NAMALWA (cell line): ENCODE data around the gene RNGTT.

Experiments used
- DNase-seq: peaks from one replicate; pipeline ENCODE4 v3.0.0-alpha.2; 2015; ENCODE audit warnings: low spot score

Gene RNGTT

DNA sequence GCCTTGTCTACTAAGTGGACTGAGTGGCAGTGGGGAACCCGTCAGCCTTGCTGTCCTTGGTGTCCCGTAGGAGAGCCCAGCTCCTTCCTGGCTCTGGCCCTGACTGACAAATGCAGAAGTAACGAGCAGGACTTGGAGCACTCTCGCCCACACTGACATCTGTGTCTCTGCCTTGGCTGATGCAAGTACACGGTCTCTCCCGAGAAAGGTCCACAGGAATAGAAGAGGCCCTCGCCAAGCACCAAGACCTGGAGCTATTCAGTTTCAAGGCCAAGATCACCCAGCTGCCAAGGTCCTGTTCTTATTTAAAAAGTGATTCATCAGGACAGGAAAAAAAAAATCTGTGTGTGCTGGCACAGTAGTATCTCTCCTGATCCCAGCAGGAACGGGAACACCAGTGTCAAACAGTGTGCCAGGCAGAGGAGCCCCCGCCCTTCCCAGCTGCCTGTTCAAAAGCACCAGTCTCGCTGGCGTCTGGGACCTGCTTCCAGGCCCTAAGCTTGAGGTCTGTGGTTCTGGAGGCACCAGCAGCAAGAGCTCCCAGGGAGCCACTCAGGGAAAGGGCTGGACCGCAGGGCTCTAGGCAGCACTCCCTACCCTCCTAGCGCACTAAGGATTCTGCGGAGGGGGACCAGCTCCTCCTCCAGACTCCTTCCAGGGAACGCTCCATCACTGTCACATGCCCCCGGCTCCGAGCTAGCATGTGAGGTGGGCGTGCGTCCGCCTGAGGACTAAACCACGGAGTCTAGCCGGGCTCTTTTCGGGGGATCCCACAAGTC, 376.9 kb downstream of the RNGTT start:
- no peak for DNase-seq

DNA sequence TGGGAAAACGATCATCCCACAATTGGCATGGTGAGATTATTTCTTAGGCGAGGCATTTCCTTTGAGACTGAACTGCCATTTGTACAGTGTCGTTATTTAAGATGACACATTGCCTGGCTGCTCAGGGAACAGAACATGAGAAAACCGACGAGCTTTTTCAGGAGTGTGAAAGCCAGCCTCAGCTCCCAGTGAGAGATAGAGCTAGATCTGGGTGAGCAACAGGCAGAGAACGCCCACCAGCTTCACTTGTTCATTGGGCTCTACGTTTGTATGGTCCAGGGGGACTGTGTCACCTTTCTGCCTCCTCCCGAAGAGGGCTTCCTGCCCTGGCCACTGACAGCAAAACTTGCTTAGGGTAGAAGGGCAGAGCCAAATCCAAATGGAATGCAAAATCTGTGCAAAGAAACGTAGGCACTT, 378.1 kb downstream of the RNGTT start:
- no peak for DNase-seq

DNA sequence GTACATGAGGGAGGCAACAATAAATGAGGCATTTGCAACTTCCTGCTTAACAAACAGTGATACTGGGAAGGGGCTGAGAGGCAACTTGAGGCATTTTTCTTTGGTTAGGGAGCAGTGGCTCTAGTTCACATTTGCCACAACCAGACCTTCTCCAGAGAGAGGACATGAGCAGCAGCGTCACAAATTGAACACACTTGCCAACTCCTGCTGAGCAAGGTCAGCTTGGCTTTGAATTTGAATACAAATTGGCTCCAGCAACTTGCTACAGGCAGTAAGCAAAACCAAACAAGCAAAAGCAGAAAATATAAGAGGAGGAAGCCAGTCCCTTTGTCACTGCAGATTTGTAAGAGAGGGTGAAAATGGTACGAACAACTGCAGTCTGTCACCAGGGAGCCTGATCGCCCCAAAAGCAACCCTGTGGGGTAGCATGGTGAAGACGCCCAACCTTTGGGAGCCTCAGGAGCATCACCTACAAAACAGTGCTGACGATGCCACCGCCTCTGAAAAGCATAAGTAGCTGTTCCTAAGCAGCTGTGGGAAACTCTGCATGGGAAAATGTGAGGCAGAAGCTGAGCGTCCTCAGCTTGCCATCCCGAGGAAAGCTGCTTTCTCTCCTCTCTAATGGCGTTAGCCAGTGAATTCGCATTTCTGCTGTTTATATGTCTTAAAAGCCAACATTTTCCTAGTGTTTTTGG, 378.7 kb downstream of the RNGTT start:
- DNase-seq, result no peak

DNA sequence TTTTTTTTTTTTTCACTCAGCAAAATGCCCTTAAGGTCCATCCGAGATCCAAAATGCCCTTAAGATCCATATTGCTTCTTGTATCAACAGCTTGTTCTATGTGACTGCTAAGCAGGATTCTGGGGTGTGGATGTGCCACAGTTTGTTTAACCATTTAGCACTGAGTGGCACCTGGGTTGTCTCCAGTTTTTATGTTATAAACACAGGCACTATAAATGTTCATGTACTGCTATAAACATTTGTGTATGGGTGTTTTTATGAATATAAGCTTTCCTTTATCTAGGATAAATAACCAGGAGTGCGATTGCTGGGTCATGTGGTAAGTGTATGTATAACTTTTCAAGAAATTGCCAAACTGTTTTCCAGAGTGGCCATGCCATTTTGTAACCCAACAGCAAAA, 386.0 kb downstream of the RNGTT start:
- DNase-seq, result no peak

DNA sequence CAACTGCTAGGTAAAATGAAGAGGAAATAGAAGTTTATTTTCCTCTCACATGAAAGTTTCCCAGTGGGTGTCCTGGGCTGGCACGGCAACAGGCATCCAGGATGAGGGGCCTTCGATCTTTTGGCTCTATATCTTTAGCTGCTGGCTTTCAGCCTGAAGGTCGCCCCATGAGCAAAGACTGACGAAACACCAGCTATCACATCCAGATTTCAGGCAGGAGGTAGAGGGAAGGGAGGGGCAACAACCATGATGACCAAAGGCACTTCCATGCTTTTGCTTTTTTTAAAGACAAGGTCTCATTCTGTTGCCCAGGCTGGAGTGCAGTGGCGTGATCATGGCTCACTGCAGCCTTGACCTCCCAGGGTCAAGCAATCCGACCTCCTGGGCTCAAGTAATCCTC, 387.9 kb downstream of the RNGTT start:
- DNase-seq, result no peak

DNA sequence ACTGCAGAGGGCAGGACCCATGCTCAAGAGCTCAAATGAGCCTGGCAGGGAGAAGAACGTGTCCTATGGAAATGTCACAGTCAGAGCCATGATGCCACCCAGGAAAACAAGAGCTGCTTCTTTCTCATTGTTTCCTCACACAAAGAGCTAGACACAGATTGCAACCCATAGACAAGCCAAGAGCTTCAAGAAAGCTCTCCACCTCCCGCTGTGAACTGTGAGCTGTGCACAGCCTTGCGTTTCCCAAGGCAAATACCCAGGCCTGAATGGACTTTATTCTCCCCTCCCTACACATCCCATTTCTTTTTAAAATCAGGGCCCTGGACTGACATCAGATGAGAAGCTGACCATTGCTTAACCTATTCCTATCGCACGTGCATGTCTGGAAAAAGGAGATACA, 388.8 kb downstream of the RNGTT start:
- no peak for DNase-seq

DNA sequence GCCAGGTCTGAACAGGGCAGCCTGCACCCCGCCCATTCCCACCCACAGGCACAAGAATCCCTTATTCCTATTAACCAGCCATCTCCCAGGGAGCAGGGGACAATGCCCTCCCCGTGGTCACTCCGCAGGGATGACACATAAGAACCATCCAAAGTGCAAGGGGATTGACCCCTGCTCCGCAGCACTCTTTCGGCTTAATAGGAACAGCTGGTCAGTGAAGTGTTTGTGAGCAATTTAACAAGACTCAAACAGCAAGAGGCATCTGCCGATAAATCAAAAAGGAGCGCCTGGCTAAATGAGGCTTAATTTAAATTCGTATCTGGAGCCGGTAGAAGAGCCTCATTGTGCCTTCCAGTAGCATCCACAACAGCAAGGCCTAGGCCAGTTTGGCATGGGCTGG, 389.4 kb downstream of the RNGTT start:
- DNase-seq, result no peak

DNA sequence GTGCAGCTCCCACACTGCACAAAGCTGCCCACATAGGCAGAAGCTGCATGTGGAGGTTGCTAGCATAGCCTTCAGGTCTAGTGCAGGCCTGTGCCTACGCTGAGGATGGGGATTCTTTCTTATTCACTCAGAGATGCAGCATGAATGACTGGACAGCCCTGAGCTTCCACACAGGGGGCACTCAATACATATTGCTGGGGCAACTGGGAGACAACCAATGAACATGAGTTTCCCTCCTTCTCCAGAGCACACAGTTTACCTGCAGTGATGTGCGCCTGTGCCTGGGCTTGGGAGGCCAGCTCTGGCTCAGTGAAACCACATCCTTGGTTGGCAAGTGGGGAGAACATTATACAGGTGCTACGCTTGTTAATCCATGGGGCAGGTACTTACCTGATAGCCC, 389.9 kb downstream of the RNGTT start:
- no peak for DNase-seq

DNA sequence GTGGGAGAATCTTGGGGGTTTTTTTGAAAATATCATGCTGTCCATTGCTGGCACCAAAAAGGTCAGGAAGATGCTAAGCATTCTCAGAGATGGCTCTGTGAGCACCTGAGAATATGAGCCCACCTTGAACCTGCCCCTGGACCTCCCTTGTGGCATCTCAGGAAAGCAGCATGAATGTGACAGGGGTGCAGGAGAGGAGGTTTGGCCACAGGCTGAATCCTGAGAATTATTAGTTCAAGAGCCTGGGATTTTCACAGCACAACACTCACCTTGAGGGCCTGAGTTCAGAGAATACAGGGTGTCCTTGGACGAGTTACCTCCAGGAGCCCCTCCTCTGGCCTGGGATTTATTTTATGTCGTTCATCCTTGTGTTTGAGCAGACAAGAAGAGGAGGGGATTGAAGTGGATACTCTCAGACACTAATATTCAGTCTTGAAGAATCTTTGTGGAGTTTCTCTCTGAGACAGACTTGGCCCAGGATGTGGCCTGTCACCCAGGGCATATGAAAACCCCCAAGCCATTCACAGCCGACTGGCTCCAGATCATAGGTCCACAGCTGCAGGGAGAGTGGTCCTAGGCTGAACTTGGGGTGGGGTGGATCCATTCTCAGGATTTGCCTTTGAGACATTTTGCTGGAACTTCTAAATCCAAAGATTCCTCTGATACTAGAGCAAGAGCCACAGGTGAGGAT, 390.8 kb downstream of the RNGTT start:
- no peak for DNase-seq

DNA sequence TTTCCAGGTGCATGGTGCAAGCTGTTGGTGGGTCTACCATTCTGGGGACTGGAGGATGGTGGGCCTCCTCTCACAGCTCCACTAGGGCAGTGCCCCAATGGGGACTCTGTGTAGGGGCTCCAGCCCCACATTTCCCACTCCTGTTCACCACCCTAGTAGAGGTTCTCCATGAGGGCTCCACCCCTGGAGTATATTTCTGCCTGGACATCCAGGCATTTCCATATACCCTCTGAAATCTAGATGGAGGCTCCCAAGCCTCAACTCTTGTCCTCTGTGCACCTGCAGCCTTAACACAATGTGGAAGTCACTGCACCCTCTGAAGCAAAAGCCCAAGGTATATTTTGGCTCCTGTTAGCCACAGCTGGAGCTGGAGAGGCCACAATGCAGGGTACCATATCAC, 393.5 kb downstream of the RNGTT start:
- no peak for DNase-seq

DNA sequence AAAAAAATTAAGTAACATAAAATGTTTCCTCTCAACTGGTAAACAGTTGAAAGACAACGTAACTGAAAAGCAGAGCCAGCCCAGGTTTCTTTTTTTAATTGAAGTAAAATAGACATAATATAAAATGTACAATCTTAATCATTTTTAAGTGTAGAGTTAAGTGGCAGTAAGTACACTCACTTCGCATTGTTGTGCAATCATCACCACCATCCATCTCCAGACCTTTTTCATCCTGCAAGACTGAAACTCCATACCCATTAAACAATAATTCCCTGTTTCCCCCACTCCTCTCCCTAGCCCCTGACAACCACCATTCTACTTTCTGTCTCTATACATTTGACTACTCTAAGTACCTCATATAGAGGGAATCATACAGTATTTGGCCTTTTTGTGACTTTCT, 395.7 kb downstream of the RNGTT start:
- no peak for DNase-seq

DNA sequence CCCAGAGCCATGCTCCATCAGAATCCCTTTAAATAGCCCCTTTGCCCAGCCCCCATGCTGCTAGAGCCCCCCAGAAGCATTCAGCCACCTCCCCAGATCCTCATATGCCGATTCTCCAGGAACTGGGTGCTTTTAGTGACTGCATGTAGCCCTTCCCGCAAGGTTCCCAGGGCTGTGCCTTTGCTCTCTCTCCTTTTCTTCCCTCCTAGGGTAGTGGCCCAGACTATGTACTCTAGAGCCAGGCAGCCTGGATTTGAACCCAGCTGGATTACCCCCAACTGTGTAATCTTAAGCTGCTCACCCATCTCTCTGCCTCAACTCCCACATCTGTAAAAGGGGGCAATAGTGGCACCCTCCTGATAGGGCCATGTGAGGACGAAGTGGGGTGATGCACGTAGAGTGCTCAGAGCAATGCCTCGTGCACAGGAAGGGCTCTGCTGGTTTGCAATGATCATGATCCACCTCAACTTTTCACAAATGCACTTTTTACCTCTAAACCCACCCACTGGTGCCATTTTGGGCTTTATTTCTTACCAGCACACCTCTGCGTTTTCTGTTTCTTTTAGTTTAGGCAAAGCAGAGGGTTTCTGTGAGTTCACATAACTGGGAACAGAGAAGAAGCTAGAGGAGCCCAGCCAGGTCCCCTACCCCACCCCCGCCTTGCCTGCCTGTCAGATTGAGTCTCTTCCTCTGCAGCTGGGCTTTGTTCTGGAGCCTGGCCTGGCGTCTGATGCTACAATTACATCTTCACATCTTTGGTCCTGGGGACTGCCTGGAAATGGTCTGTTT, 396.5 kb downstream of the RNGTT start:
- no peak for DNase-seq

DNA sequence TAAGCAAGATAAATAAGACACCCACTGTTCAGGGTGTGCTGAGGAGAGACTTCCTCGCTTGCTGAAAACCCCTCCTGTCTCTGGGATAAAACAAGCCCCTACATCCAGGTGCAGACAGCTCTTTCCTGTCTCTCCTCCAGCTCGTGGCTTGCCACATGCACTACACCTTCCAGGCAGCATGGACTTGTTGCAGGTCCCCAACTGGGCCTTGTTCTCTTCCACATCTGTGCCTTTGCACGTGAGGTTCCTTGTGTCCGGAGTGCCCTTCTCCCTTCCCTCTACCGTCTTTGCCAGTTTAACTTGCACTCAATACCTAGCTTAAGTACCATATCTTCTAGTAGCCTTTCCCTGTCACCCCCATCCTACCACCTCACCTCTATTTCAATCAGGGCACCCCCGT, 397.6 kb downstream of the RNGTT start:
- DNase-seq, result no peak

DNA sequence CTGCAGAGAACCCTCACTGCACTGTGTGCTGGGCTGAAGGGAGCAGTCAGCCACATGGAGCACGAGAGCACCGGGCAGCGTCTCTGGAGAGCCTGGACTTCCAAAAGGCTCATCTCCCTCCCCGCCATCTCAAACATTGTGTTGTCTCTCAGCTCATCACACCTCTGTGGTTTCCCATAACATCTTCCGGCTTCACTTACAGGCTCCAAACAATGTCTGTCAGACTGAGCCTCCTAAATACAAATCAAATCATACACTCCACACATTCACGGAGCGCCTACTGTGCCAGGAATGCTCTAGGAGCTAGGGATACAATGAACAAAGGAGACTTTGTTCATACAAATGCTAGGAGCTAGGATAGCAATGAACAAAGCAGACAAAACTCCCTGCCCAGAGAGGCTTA, 398.0 kb downstream of the RNGTT start:
- DNase-seq, result no peak

DNA sequence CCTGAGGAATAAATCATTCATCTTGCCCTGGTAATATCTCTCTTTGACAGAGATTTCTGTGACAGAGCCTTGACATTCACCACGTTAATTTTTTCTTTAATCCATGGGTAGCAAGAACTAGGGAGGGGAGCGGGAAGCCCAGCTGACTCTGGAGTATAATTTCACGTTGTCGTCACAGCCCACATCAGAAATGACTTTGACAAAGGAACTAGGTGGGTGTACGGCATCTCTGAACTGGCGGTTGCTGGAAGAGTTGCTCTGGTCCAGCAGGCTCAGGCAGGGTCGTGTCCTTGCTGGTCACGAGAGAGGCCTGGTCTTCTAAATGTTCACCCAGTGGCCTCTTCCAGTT, 400.2 kb downstream of the RNGTT start:
- no peak for DNase-seq

DNA sequence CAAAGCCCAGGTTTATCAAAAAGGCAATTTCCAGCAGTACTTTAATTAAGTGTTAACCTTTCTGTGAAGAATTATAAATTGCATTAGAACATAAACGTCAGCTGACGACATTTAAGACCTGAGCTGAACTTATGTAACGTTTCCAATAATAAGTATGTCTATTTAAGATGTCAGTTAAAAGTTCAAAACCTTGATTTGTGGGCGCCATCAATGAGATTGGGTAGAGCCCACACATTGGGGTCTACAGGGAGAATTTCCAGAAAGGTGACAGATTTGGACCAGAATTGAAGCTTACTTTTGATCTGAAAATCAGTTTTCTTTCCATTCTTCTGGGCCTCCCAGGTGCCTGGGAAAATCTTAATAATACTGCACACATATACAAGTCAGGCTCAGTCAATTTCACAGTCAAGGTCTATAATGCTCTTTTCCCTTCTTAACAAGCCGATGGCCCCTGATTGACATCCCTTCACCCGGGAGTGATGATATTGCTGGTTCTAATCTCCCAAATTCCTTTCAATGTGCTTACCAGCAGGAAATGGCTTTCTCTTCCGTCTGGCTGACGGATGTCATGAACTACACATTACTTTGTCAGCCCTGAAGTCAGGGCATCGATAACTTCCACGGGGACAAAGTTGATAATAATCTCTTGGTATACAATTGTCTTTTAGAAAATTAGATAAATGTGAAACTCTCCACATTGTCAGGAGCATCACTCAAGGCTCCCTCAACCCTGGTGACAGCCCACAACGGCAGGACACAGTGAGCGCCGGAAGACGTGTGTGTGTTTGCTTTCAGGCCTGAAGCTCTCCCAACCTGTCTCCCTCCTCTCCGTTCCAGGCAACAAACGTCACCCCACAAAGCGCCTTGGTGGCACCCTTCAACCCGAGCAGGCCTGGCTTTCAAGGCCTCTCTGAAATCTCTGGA, 400.8 kb downstream of the RNGTT start:
- no peak for DNase-seq

DNA sequence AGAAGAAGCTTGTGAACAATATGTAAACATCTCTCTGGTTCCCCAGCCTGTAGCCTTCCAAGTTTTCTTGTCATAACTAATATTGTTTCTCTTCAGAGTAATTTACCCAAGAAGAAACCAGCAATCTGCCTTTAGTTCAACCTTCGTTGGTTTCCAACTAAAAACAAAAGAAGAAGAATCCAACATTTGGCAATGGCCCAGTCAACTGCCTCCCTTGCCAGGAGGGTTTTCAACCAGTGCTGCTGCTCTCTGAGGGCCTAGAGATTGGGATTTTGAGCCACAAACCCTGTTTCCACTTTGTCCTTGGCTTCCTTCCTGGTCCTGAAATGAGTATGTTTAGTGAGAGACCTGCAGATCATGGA, 401.5 kb downstream of the RNGTT start:
- DNase-seq, result no peak

DNA sequence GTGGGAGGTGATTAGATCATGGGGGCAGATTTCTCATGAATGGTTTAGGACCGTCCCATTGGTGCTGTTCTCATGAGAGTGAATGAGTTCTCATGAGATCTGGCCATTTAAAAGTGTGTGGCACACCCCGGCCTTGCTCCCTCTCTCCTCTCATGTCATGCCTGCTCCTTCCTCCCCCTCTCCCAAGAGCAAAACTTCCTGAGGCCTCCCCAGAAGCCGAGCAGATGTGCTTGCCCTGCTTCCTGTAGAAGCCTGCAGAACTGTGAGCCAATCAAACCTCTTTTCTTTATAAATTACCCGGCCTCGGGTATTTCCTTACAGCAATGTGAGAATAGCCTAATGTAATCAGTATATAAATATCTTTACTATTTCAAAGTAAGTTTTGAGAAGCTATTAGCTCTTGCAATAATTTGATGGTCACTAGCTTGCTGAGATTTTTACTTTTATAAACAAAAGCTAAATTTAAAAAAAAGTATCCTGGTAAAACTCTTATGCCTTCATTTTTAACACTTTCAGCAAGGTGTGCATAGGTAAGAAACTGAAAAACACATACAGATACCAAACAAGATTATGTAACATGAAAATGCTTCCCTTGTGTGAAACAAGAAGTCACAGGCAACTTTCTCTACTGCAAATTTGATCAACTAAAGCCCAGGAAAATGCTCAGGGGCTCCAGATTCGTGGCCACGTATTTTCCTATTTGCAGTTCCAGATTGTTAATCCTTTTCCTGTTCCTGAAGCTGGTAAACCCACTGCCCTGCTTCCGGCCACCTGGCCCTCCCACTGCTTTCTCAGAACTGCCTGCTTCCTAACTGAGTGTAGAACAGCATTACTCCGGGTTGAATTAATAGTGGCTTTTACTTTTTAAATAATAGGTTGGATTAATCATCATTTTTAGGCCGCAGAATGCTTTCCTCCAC, 402.1 kb downstream of the RNGTT start:
- no peak for DNase-seq
